Neural cell (in vitro differentiated cells): Measurements from ENCODE around the gene PABPC1L. TPM values are rescaled to one million over a fixed set of nuclear protein-coding genes. Genes with fewer than 3 reads are reported as not detected.

Experiments used
- H2AFZ ChIP-seq: fragments of 200-600, 300-800 bp; sonication (generic), shearing (Covaris generic); 2 replicates; pipeline ENCODE4 v1.6.0; 2014; ENCODE audit warnings: low read depth, mild to moderate bottlenecking, antibody characterized with exemption, low read length, moderate library complexity
- H3F3A ChIP-seq: fragments of 200-600 bp; shearing (Covaris generic); 2 replicates; pipeline ENCODE4 v1.6.1; 2016; ENCODE audit warnings: mild to moderate bottlenecking, moderate library complexity, mixed read lengths, antibody characterized with exemption, low read length; ENCODE audit not compliant: insufficient read depth, poor library complexity, severe bottlenecking
- H3K27ac ChIP-seq: fragments of 200-600, 300-800 bp; sonication (generic), shearing (Covaris generic); 2 replicates; pipeline ENCODE4 v1.5.1; 2014; ENCODE audit warnings: mild to moderate bottlenecking, low read length, moderate library complexity
- H3K27me3 ChIP-seq: fragments of 300-800, 200-600 bp; sonication (generic), shearing (Covaris generic); 2 replicates; pipeline ENCODE4 v1.6.0; 2014; ENCODE audit warnings: mild to moderate bottlenecking, low read depth, low read length, moderate library complexity; ENCODE audit not compliant: insufficient read depth
- H3K36me3 ChIP-seq: fragments of 300-800, 200-600 bp; sonication (generic), shearing (Covaris generic); 2 replicates; pipeline ENCODE4 v1.5.1; 2014; ENCODE audit warnings: mild to moderate bottlenecking, antibody characterized with exemption, low read length, moderate library complexity; ENCODE audit not compliant: insufficient read depth
- H3K4me2 ChIP-seq: fragments of 300-800, 200-600 bp; sonication (generic), shearing (Covaris generic); 2 replicates; pipeline ENCODE4 v1.6.0; 2014; ENCODE audit warnings: mild to moderate bottlenecking, low read length
- H3K4me3 ChIP-seq: fragments of 300-800, 200-600 bp; sonication (generic), shearing (Covaris generic); 2 replicates; pipeline ENCODE4 v1.5.1; 2014; ENCODE audit warnings: mild to moderate bottlenecking, low read length, moderate library complexity
- H3K79me2 ChIP-seq: fragments of 200-600 bp; shearing (Covaris generic); replicated peaks from 2 replicates; pipeline ENCODE4 v1.6.0; 2014; ENCODE audit warnings: mild to moderate bottlenecking, low read length, moderate library complexity; ENCODE audit not compliant: insufficient read depth
- H3K9ac ChIP-seq: fragments of 300-800, 200-600 bp; sonication (generic), shearing (Covaris generic); 2 replicates; pipeline ENCODE4 v1.6.1; 2016; ENCODE audit warnings: mild to moderate bottlenecking, low read length, mixed read lengths
- H3K9me2 ChIP-seq: fragments of 200-600 bp; shearing (Covaris generic); 2 replicates; pipeline ENCODE4 v1.6.1; 2016; ENCODE audit warnings: mild to moderate bottlenecking, low read length, mixed read lengths; ENCODE audit not compliant: insufficient read depth
- H3K9me3 ChIP-seq: fragments of 200-600, 300-800 bp; sonication (generic), shearing (Covaris generic); 2 replicates; pipeline ENCODE4 v1.6.1; 2016; ENCODE audit warnings: mild to moderate bottlenecking, mixed run types, low read length, moderate library complexity, mixed read lengths
- H4K20me1 ChIP-seq: fragments of 200-600 bp; shearing (Covaris generic); 2 replicates; pipeline ENCODE4 v1.6.1; 2016; ENCODE audit warnings: mild to moderate bottlenecking, mixed run types; ENCODE audit not compliant: insufficient read depth
- EP300 ChIP-seq: fragments of 450-650 bp; conservative IDR thresholded peaks from 2 replicates; pipeline ENCODE4 v1.6.1; 2014; ENCODE audit warnings: antibody characterized with exemption, mild to moderate bottlenecking, moderate library complexity; ENCODE audit not compliant: poor library complexity, severe bottlenecking
- EZH2 ChIP-seq: fragments of 200-600, 300-800 bp; shearing (Covaris generic), sonication (generic); IDR thresholded peaks from 2 replicates; pipeline ENCODE4 v1.6.1; 2014; ENCODE audit warnings: antibody characterized with exemption, low read length, borderline replicate concordance, mild to moderate bottlenecking; ENCODE audit not compliant: insufficient read depth, poor library complexity, severe bottlenecking
- MXI1 ChIP-seq: fragments of 450-650 bp; conservative IDR thresholded peaks from 2 replicates; pipeline ENCODE4 v1.6.1; 2014; ENCODE audit warnings: antibody characterized with exemption, mild to moderate bottlenecking; ENCODE audit not compliant: poor library complexity, severe bottlenecking
- POLR2AphosphoS5 ChIP-seq: IDR thresholded peaks from 2 replicates; pipeline ENCODE4 v1.6.1; 2012
- RAD21 ChIP-seq: fragments of 450-650 bp; conservative IDR thresholded peaks from 2 replicates; pipeline ENCODE4 v1.6.1; 2014; ENCODE audit warnings: antibody characterized with exemption, mild to moderate bottlenecking, moderate library complexity
- SMC3 ChIP-seq: fragments of 450-650 bp; conservative IDR thresholded peaks from 2 replicates; pipeline ENCODE4 v1.6.1; 2014; ENCODE audit warnings: antibody characterized with exemption, mild to moderate bottlenecking, moderate library complexity; ENCODE audit not compliant: poor library complexity
- TAF1 ChIP-seq: IDR thresholded peaks from 2 replicates; pipeline ENCODE4 v1.6.1; 2012; ENCODE audit warnings: low read depth
- polyA plus RNA-seq: library from polyadenylated mRNA; depleted of rRNA; stranded (reverse); fragments of >200 nt; gene quantifications from 2 replicates; pipeline ENCODE4 v1.2.3, GENCODE V29; 2014
- TF ChIP-seq, protein P1 (sequence below): fragments of 450-650 bp; IDR thresholded peaks from 2 replicates; pipeline ENCODE4 v1.5.1; 2014; ENCODE audit warnings: antibody characterized with exemption, mild to moderate bottlenecking, moderate library complexity; ENCODE audit not compliant: poor library complexity, severe bottlenecking
- TF ChIP-seq, protein P2 (sequence below): IDR thresholded peaks from 2 replicates; pipeline ENCODE4 v1.6.1; 2012; ENCODE audit warnings: borderline replicate concordance

The PABPC1L gene
- polyA plus RNA-seq, 1 donor from 2014 or later = 3.6 TPM

DNA sequence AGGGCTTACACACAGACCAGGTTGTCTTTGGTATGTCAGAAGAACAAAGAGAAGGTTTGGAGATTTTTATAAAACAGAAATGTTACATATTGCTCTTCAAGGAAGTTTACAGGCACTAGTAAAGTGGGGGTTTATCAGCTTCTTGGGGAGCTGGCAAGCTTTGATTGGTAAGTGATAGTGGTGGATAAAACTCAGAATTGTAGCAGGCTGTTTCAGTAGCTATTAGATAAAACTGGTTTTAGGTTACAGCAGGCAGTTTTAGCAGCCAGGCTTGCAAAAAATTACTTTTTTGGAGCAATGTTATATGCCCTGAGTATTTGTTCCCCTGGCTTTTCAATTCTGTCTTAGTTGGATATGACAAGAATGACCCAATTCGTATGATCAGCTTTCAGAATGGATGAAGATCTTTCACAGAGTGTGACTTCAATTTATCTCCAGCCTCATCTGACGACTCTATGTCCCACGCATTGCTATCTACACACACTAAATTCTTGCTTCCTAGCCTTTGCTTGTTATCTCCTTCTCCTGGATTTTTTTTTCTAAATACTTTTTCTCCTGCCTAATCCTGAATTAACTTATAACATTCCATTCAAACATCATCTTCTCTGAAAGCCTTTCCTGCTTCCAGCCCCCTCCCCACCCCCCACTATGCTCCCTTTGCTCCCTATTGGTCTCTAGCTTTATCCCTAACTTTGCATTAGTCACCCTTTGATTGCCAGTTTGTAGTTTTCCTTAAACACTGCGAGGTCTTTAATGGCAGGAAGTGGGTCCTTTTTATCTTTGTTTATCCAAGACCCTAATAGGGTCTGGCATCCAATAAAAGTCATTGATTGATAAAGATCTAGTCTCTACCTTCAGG is 51.4 kb downstream of the PABPC1L start:
- Histone ChIP-seq H3K27ac (no peak overlapping the region), H3K79me2 (peaks cover 17% of the 10 kb centered on the region), H3F3A (no peaks in the 10 kb centered on the region), H3K27me3 (no peaks in the 10 kb centered on the region), H3K9me2 (no peaks in the 10 kb centered on the region), H3K4me3 (no peak overlapping the region), H3K36me3 (no peaks in the 10 kb centered on the region), H3K4me2 (no peak overlapping the region), H3K9me3 (no peaks in the 10 kb centered on the region), H3K9ac (no peak overlapping the region), H4K20me1 (no peaks in the 10 kb centered on the region), H2AFZ (peak overlapping the region; percentile 12)
- TF ChIP-seq, protein P1, sequence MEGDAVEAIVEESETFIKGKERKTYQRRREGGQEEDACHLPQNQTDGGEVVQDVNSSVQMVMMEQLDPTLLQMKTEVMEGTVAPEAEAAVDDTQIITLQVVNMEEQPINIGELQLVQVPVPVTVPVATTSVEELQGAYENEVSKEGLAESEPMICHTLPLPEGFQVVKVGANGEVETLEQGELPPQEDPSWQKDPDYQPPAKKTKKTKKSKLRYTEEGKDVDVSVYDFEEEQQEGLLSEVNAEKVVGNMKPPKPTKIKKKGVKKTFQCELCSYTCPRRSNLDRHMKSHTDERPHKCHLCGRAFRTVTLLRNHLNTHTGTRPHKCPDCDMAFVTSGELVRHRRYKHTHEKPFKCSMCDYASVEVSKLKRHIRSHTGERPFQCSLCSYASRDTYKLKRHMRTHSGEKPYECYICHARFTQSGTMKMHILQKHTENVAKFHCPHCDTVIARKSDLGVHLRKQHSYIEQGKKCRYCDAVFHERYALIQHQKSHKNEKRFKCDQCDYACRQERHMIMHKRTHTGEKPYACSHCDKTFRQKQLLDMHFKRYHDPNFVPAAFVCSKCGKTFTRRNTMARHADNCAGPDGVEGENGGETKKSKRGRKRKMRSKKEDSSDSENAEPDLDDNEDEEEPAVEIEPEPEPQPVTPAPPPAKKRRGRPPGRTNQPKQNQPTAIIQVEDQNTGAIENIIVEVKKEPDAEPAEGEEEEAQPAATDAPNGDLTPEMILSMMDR = no peak
- TF ChIP-seq RAD21 = no peak
- no peak for TF ChIP-seq SMC3
- TF ChIP-seq MXI1 = no peak
- TF ChIP-seq, protein P2, sequence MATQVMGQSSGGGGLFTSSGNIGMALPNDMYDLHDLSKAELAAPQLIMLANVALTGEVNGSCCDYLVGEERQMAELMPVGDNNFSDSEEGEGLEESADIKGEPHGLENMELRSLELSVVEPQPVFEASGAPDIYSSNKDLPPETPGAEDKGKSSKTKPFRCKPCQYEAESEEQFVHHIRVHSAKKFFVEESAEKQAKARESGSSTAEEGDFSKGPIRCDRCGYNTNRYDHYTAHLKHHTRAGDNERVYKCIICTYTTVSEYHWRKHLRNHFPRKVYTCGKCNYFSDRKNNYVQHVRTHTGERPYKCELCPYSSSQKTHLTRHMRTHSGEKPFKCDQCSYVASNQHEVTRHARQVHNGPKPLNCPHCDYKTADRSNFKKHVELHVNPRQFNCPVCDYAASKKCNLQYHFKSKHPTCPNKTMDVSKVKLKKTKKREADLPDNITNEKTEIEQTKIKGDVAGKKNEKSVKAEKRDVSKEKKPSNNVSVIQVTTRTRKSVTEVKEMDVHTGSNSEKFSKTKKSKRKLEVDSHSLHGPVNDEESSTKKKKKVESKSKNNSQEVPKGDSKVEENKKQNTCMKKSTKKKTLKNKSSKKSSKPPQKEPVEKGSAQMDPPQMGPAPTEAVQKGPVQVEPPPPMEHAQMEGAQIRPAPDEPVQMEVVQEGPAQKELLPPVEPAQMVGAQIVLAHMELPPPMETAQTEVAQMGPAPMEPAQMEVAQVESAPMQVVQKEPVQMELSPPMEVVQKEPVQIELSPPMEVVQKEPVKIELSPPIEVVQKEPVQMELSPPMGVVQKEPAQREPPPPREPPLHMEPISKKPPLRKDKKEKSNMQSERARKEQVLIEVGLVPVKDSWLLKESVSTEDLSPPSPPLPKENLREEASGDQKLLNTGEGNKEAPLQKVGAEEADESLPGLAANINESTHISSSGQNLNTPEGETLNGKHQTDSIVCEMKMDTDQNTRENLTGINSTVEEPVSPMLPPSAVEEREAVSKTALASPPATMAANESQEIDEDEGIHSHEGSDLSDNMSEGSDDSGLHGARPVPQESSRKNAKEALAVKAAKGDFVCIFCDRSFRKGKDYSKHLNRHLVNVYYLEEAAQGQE = no peak
- TF ChIP-seq TAF1 = no peak

DNA sequence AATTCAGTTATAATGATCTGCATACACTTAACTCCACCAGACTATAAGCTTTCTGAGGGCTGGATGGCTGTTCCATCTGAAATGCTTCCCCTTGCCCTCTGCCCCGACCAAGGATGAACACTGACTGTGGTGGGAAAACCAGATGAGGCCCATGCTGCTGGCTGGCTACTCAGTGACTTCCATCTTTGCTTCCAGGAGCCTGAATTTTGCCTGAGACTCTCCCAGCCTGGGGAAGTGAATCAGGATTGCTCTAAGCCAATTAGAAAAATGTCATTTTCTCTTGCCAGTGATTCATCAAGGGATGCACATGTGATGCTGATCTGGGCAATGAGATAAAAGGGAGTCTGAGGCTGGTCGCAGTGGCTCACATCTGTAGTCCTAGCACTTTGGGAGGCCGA is 52.0 kb downstream of the PABPC1L start:
- Histone ChIP-seq H3K4me2 (no peak overlapping the region), H3F3A (no peaks in the 10 kb centered on the region), H3K9ac (no peak overlapping the region), H3K79me2 (peaks cover 21% of the 10 kb centered on the region), H2AFZ (no peak overlapping the region), H3K9me2 (no peaks in the 10 kb centered on the region), H3K27me3 (no peaks in the 10 kb centered on the region), H3K36me3 (no peaks in the 10 kb centered on the region), H3K27ac (no peak overlapping the region), H3K9me3 (no peaks in the 10 kb centered on the region), H4K20me1 (no peaks in the 10 kb centered on the region), H3K4me3 (no peak overlapping the region)
- no peak for TF ChIP-seq SMC3
- TF ChIP-seq, protein P1 = no peak
- TF ChIP-seq TAF1 = no peak
- TF ChIP-seq, protein P2 = no peak
- TF ChIP-seq MXI1 = no peak
- no peak for TF ChIP-seq POLR2AphosphoS5
- TF ChIP-seq EZH2 = no peak
- no peak for TF ChIP-seq EP300
- no peak for TF ChIP-seq RAD21
